Measurements from ENCODE around the gene CUX1.

CUX1 gene

GRCh38 chr7:102203218-102203617 is 385.8 kb downstream of the CUX1 start (continued):
- TF ChIP-seq RARB (CRISPR knock-in tag; IDR thresholded peaks at IDR 0.05) (no peak), GLIS3 (CRISPR knock-in tag; IDR thresholded peaks at IDR 0.05) (no peak), ZFP3 (CRISPR knock-in tag; IDR thresholded peaks at IDR 0.05) (no peak)

- ATAC-seq = no peak
- TF ChIP-seq ZNF70 (CRISPR knock-in tag; IDR thresholded peaks at IDR 0.05) = no peak
- no peak for TF ChIP-seq PPARA (CRISPR knock-in tag; IDR thresholded peaks at IDR 0.05; ENCODE audit: borderline replicate concordance)
- TF ChIP-seq SNAI2 (CRISPR knock-in tag; IDR thresholded peaks at IDR 0.05) = no peak
- TF ChIP-seq TOX (CRISPR knock-in tag; IDR thresholded peaks at IDR 0.05; ENCODE audit: borderline replicate concordance) = no peak
- no peak for TF ChIP-seq TSHZ2 (CRISPR knock-in tag; IDR thresholded peaks at IDR 0.05)
- TF ChIP-seq ZFP3 (CRISPR knock-in tag; IDR thresholded peaks at IDR 0.05) = no peak
- TF ChIP-seq ZNF8 (CRISPR knock-in tag; IDR thresholded peaks at IDR 0.05) = no peak
- TF ChIP-seq CSRNP3 (CRISPR knock-in tag; IDR thresholded peaks at IDR 0.05) = no peak
- no peak for TF ChIP-seq POU6F1 (CRISPR knock-in tag; IDR thresholded peaks at IDR 0.05; ENCODE audit: borderline replicate concordance, low read depth)
Observed at GRCh38 chr7:102204212-102204611, 386.8 kb downstream of the CUX1 start.

- no peak for ATAC-seq
- TF ChIP-seq ZC3H10 (CRISPR knock-in tag; IDR thresholded peaks at IDR 0.05) = no peak
- TF ChIP-seq TOX (CRISPR knock-in tag; IDR thresholded peaks at IDR 0.05; ENCODE audit: borderline replicate concordance) = no peak
- no peak for TF ChIP-seq GLIS3 (CRISPR knock-in tag; IDR thresholded peaks at IDR 0.05)
- TF ChIP-seq ZFP3 (CRISPR knock-in tag; IDR thresholded peaks at IDR 0.05) = no peak
- no peak for TF ChIP-seq OSR1 (CRISPR knock-in tag; IDR thresholded peaks at IDR 0.05)
- TF ChIP-seq CSRNP3 (CRISPR knock-in tag; IDR thresholded peaks at IDR 0.05) = no peak
- TF ChIP-seq CREB5 (CRISPR knock-in tag; IDR thresholded peaks at IDR 0.05; ENCODE audit: low read depth) = no peak
- no peak for TF ChIP-seq RARB (CRISPR knock-in tag; IDR thresholded peaks at IDR 0.05)
- no peak for TF ChIP-seq CSDC2 (CRISPR knock-in tag; IDR thresholded peaks at IDR 0.05)
- no peak for TF ChIP-seq ISL1 (CRISPR knock-in tag; IDR thresholded peaks at IDR 0.05)
- TF ChIP-seq ZNF8 (CRISPR knock-in tag; IDR thresholded peaks at IDR 0.05) = no peak
- no peak for TF ChIP-seq POU6F1 (CRISPR knock-in tag; IDR thresholded peaks at IDR 0.05; ENCODE audit: borderline replicate concordance, low read depth)
- TF ChIP-seq BACH2 (CRISPR knock-in tag; IDR thresholded peaks at IDR 0.05; ENCODE audit: borderline replicate concordance) = no peak
- no peak for TF ChIP-seq PPARA (CRISPR knock-in tag; IDR thresholded peaks at IDR 0.05; ENCODE audit: borderline replicate concordance)
- no peak for TF ChIP-seq ZFP30 (CRISPR knock-in tag; IDR thresholded peaks at IDR 0.05)
- TF ChIP-seq ESRRG (CRISPR knock-in tag; IDR thresholded peaks at IDR 0.05) = no peak
- no peak for TF ChIP-seq SNAI2 (CRISPR knock-in tag; IDR thresholded peaks at IDR 0.05)
- no peak for TF ChIP-seq ARNTL (CRISPR knock-in tag; IDR thresholded peaks at IDR 0.05; ENCODE audit: borderline replicate concordance, low read depth)
Observed at GRCh38 chr7:102205915-102206314, 388.5 kb downstream of the CUX1 start.

Measured in SK-N-SH treated with all-trans-retinoic acid at 6 μM for 48 hours (cell line).